Measurements from ENCODE around the gene ATP9A. TPM values are rescaled to one million over a fixed set of nuclear protein-coding genes. Genes with fewer than 3 reads are reported as not detected.

ATP9A gene
- total and polyA plus RNA-seq, 10 of the 15 experiments (the other 5 are each of a cell fraction or from before 2014, with no cell fraction given) = 0.03 to 0.81 (median 0.14) TPM

DNA sequence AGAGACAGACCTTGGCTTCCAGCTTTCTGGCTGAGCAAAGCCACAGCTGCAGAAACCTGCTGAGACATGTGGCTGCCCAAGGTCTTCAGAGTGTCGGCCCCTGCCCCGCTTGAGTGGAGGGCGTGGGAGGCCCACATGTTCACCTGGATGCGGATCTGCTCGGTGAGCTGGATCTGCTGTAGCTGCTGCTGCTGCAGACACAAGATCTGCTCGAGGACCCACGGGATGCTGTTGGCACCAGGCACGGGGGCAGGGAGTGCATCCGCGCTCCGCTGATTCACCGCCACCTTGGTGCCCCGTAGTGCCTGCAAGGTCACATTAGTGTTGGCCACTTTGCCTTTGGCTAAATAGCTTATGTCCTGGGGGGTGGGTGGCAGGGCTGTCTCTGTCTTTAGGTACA lies 23.4 kb upstream of the ATP9A start:
- no TSS peak for BruUV-seq (replicated peaks)
- ATAC-seq (no peak), FAIRE-seq (no peak), DNase-seq (ENCODE audit: low read depth, low spot score) (no peak)
- no peaks in the 10 kb centered on the region; a peak in 1 of 4 replicates for H3K27me3 ChIP-seq (replicated peaks in 1 of 2; ENCODE audit: control insufficient read depth in 2 of 2, insufficient read depth in 2 of 2, low read length in 1 of 2)
- no peak overlapping the region for H3K27ac ChIP-seq (ENCODE audit: control insufficient read depth, insufficient read depth)
- H3K36me3 ChIP-seq (ENCODE audit: control insufficient read depth in 2 of 2, insufficient read depth in 2 of 2, low read length in 1 of 2) = no peaks in the 10 kb centered on the region
- H2AFZ ChIP-seq (ENCODE audit: control insufficient read depth, low read depth, low read length) = no peak overlapping the region
- no peak overlapping the region for H3K4me3 ChIP-seq
- no peaks in the 10 kb centered on the region for H3K9me3 ChIP-seq (replicated peaks; ENCODE audit: control insufficient read depth, insufficient read depth, low read length)
- RAD21 ChIA-PET (ENCODE audit: unreplicated experiment) = no interaction called here
- CTCF ChIA-PET = no interaction called here
- in situ Hi-C loops (cut with MboI) (no loop called here), intact Hi-C loops (cut with micrococcal nuclease; ENCODE audit: unreplicated experiment) (no loop called here)
- 54% methylated on average over 13 of the region's 13 CpGs for WGBS (ENCODE audit: insufficient coverage, insufficient replicate concordance, low lambda C conversion rate, missing lambda C conversion rate)
- no peak overlapping the region for H3K4me2 ChIP-seq (ENCODE audit: control insufficient read depth, insufficient read depth)
- H3K9ac ChIP-seq (ENCODE audit: control insufficient read depth, insufficient read depth, low read length) = no peak overlapping the region
- POLR2A ChIA-PET = no interaction called here
- no peaks in the 10 kb centered on the region for H3K79me2 ChIP-seq (ENCODE audit: control insufficient read depth, insufficient read depth, low read length)
- H3K4me1 ChIP-seq (ENCODE audit: control insufficient read depth, insufficient read depth, low read length) = no peaks in the 10 kb centered on the region
- TF ChIP-seq, protein P1, sequence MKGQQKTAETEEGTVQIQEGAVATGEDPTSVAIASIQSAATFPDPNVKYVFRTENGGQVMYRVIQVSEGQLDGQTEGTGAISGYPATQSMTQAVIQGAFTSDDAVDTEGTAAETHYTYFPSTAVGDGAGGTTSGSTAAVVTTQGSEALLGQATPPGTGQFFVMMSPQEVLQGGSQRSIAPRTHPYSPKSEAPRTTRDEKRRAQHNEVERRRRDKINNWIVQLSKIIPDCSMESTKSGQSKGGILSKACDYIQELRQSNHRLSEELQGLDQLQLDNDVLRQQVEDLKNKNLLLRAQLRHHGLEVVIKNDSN (IDR thresholded peaks at IDR 0.05; ENCODE audit: borderline replicate concordance, extremely low read length, insufficient read depth, low read depth, low read length) = no peak
- TF ChIP-seq SMARCA5 (IDR thresholded peaks at IDR 0.05) = no peak
- TF ChIP-seq KAT2A (conservative IDR thresholded peaks at IDR 0.05; ENCODE audit: control insufficient read depth, low read depth, low read length) = no peak
- TF ChIP-seq ATF2 (IDR thresholded peaks at IDR 0.05; ENCODE audit: low read length) = no peak
- no peak for TF ChIP-seq ATF3 (IDR thresholded peaks at IDR 0.05; ENCODE audit: borderline replicate concordance, extremely low read depth, low read depth, low read length)
- no peak for TF ChIP-seq SPI1 (IDR thresholded peaks at IDR 0.05; ENCODE audit: borderline replicate concordance, insufficient read depth, low read depth, low read length)
- TF ChIP-seq USF2 (IDR thresholded peaks at IDR 0.05; ENCODE audit: borderline replicate concordance, low read depth, low read length) = no peak
- TF ChIP-seq CBX3 (IDR thresholded peaks at IDR 0.05; ENCODE audit: borderline replicate concordance, low read depth) = no peak
- no peak for TF ChIP-seq EGR1 (IDR thresholded peaks at IDR 0.05; ENCODE audit: borderline replicate concordance in 1 of 2, low read depth in 2 of 2, low read length in 2 of 2)
- TF ChIP-seq CHD1 (IDR thresholded peaks at IDR 0.05; ENCODE audit: low read depth, low read length) = no peak
- no peak for TF ChIP-seq FOXK2 (IDR thresholded peaks at IDR 0.05)
- no peaks in the 10 kb centered on the region for H4K20me1 ChIP-seq (ENCODE audit: control insufficient read depth, insufficient read depth)
- SMC1A ChIA-PET (ENCODE audit: uncharacterized antibody, unreplicated experiment) = no interaction called here

All from GM12878 (cell line).